ENCODE results near the gene SLC13A4.
"Not testable (repeated sequence)": the region's sequence is repeated elsewhere in the genome, so short reads cannot be mapped to it uniquely, and the experiment has no call there.

Gene SLC13A4

DNA sequence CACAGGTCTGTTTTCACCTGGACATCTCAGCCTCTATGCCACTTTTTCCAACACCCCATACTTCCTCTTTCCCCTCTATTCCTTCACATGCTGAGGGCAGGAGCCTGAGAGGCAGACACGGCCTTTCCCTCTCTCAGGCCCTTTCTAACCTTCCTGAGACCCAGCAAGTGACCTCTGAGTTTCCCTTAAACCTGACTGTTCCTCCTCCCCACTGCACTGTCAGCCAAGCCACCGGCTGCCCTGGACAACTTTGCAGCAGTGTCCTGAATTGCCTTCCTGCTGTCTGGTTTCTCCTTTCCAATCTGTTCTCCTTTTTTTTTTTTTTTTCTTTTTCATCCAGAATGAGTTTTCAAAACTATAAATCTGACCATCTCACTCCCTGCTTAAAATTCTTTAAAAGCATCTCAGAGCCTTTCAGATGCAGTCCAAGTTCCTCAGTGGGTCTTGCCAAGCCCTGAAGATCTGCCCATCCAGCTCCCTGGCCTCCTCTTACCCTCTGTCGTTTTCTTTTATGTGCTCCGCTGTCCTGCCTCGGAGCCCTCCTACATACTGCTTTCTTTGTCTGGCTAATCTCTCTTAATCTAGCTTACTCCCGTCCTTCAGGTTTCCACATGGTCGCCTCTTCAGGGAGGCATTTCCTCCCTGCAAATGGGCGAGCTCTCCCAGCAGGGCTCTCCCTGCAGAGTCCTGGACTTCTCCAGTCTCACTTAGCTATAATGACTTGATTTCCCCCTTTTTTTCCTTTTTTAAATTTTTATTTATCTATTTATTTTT is 30.5 kb downstream of the SLC13A4 start:
- DNase-seq (ENCODE audit: low read depth in 3 of 3), result no peak

DNA sequence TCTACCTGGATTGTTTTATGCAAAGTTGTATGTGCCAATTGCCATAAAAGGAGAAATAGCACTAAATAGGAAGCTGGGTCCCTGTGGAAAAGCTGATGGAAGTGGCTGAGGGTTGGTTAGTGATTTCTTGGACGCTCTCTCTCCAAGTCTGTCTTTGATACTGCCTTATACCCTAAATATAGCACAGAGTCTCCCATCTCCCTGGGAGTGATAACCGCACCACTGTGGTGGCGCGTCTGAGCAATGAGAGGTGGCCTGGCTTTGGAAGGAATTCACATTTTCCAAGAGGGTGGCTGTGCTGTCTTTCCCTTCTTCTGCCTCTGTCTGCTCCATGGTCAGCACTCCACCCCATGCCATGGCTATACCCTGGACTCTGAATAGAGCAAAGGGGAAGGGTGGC is 34.4 kb downstream of the SLC13A4 start:
- DNase-seq (ENCODE audit: low read depth in 3 of 3), result no peak

DNA sequence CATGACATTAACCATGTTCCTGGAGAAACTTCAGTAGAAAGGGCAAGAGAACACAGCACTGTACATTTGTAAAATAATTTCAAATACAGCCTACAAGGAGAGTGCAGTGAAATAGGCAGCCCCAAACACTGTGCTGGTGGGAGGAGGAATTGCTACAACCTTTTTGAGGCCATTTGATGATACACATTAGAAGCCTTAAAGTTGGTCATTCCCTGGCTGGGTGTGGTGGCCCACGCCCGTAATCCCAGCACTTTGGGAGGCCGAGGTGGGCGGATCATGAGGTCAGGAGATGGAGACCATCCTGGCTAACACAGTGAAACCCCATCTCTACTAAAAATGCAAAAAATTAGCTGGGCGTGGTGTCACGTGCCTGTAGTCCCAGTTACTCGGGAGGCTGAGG is 35.4 kb downstream of the SLC13A4 start:
- DNase-seq (ENCODE audit: low read depth in 3 of 3), result not testable (repeated sequence)

DNA sequence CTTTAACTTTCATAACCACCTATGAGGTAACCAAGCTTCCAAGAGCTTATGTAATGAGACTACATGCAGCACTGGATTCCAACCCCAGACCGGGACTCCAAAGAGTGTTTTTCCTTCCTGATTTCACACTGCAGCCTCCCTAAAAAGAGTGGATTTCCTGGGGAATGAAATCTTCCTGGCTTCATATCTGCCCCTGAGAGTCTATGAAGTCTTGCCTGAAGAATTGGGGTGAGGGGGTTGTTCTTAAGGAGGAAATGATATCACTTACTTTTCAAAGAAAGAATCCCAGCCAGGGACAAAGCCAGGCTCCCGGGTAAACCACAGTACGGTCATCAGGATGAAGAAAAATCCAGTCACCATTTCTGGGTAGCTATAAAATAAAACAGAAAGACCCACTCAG is 35.9 kb downstream of the SLC13A4 start:
- no peak for DNase-seq (ENCODE audit: low read depth in 3 of 3)

DNA sequence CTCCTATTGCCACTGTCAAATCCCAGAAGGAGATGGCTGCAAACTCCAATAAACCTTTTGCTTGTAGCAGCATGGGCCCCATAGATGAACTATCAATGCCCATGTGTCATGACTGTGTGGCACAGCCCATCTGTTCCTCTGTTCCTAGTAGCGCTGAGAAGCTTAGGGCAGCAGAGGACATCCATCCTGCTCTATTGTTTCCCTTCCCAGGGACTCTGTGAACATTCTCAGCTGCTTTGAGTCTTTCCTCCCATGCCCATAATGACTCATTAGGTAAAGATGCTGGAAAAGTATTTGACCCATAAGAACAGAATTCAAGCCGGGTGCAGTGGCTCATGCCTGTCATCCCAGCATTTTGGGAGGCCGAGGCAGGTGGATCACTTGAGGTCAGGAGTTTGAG is 37.4 kb downstream of the SLC13A4 start:
- DNase-seq (ENCODE audit: low read depth in 3 of 3), result no peak

DNA sequence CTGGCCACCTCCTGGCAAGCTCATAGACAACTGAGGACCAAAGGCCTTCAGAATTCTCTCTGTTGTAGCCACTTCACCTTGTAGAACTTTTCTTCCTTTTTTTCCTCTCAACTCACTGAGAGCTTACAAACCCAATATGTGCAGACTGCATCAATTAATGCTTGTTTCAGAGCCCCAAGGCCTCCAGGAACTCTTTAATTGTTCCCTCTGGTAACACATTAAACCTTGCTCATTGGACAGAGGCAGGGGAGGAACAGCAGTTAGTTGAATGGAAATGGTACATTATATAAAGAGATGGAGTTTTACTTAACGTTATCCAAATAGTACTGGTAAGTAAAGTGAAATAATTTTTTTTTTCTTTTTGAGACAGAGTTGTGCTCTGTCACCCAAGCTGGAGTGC is 40.5 kb downstream of the SLC13A4 start:
- no peak for DNase-seq (ENCODE audit: low read depth in 3 of 3)

DNA sequence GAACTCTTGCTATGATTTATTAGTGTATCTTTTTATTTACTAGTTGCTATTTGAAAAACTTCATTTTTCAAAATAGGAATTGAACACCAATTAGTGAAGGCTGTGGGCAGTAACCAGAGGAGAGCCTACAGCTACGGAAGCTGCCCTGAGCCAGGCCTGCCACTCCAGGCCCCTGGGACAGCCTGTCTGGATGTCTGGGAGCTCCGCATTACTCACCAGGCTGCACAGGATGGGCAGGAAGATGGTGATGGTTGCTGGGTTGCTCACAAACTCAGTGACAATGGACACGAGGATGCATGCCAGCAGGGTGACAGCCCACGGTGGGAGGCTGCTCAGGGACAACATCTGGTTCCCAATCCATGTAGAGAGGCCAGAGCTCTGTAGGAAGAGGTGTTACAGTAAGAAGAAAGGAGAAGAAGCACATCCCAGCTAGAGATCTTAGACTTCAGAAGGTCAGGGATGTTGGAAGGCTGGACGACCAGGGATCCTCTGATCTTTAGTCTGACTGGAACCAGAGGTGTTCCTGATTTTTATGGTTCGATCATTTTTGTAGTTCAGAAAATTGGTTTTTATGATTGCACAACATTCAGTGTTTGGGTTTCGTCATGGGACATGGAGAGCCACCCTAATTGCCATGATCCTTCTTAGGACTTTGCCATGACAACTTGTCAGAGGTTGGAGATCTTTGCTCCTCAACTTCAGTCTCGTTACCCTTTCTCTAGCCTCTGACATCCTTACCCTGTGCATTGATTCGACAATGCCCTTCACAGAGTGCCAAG is 42.5 kb downstream of the SLC13A4 start:
- no peak for DNase-seq (ENCODE audit: low read depth in 3 of 3)

DNA sequence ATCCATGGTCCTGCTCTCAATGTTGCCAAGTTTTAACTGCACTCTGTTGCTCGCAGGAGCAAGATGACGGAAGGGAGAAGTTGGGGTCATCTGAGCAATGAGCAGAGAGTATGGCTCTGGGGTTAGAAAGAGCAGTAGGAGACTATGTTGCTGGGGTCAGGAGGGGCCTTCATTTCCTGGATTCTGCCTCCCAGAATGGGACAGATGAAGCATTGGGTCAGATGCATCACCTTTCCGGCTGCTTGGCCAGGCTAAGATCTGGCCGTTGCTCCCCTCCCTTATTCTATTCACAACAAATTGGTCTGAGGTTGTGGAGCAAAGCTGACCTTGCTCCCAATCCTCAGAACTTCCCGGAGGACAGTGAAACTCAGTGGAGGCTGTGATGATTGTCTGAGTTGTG is 43.3 kb downstream of the SLC13A4 start:
- DNase-seq (ENCODE audit: low read depth in 3 of 3), result no peak

DNA sequence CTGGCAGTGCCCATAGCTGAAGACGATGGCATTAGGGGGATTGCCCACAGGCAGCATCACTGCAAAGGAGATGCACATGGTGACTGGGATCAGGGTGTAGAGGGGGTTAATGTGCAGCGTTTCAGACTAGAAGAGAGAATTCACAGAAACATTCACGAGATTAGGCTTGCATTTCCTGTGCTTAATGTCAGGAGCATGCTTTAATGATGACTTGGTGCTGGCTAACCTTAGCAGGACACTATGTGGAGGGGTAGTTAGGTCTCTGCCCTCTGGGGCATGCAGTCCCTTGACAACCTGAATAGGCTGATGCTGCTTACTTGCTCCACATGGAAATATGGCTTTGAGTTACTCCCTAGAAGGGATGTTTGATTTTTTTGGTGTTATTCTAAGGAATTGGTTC is 43.9 kb downstream of the SLC13A4 start:
- DNase-seq (ENCODE audit: low read depth in 3 of 3), result no peak

DNA sequence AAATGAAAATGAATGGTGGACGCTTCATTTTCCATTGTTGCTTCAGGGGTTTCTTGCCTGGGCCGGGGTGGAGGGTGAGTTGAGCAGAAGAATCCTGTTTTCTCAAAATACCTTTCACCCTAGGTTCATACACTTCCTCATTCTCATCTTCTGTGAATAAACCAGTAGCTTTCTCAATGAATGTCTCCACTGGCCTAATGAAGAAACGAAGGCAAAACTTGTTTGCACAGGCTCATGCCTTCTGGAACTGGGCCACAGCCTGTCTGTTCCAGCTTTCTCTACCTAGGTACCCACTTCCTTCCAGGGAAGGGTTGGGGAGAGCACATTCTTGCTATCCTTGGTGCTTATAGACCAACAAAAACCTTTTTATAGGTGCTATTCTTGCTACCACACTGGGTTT is 44.4 kb downstream of the SLC13A4 start:
- DNase-seq (ENCODE audit: low read depth in 3 of 3), result no peak

DNA sequence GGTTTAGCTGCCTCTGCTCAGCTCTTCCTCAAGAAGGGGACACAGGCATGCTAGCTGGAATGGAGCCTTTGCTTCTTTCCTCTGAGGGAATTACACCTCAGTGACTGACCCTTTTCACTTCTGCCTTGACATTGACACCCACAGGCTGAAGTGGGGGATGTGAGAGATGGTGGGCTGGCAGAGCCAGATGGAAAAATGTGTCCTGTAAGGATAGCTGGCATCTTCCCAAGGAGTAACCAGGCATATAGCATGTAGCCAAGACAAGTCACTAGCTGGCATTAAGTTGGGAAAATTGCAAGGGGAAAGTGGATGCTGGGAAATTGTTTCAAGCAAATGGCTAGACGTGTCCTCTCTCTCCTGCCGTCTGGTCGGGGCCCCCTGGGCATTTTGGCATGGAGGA is 45.8 kb downstream of the SLC13A4 start:
- no peak for DNase-seq (ENCODE audit: low read depth in 3 of 3)

DNA sequence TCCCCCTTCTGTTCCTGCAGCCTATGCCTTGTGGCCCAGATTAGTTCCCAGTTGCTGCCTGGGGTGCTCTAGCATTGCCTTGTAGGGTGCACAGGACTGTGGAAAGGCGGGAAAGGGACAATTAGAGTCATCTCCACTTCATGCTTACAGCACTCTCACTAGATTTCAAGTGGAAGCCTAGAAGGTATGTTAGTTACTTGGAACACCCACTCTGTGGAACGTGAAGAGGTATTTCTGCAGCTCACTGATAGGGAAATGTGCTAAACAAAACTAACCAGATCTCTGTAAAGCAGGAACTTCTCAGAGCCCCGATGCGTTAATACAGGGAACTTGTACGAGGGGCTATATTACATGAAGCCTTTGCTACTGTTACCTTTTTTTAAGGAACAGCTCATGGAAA is 46.2 kb downstream of the SLC13A4 start:
- no peak for DNase-seq (ENCODE audit: low read depth in 3 of 3)

DNA sequence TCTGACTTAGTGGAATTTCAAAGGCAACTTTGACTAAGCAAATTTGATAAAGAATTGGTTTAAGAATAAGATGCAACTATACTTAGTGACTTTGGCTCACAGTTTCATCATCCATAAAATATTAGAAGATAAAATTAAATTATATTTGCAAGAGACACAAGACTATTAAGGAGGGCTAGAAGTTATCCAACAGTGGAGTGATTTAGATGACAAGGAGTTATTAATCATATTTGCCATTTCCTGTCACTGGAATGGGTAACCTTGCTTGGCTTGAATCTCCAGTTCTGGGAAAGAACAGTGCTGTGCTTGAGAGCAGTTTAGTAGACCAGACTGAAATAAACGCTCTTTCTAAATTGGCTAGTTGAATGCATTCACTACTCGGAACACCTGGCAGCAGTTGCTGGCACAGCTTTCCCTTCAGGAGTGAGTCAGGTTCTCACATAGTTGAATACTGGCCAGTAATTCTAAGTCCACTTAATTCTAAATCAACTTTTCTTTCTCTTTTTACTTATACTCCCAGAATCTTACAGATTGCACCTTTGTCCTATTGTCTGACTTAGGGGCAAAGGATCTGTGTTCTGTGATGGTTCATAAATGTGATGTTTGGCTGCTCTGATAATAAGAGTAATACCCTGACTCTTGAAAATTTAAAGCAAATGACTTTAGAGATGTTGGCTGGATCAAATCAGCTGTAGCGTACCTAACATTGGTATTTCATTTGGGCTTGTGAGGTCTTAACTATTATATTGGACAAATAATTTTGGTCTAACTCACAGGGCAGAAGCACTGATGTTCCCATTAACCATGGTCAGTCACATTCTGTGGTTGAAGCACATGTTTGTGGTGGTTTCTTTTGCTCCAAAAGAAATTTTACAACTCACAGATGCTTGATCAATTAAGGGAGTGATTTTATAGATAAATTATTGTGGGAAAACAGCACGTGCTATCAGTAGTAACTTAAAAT is 49.1 kb downstream of the SLC13A4 start:
- no peak for DNase-seq (ENCODE audit: low read depth in 3 of 3)

DNA sequence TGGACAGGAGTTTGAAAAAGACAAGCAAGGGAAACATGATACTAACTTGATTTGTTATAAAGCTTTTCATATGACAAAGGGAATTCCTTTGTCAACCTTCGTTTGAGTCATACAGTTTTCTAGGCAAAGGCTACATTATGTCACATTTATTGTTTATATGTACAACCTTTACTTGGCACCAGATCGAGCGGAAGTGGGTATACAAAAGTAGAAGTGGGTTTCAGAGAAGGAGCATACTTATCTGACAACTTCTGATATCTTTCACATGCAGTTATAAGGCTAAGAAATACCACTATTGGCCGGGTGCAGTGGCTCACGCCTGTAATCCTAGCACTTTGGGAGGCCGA is 54.7 kb downstream of the SLC13A4 start:
- no peak for DNase-seq (ENCODE audit: low read depth in 3 of 3)

DNA sequence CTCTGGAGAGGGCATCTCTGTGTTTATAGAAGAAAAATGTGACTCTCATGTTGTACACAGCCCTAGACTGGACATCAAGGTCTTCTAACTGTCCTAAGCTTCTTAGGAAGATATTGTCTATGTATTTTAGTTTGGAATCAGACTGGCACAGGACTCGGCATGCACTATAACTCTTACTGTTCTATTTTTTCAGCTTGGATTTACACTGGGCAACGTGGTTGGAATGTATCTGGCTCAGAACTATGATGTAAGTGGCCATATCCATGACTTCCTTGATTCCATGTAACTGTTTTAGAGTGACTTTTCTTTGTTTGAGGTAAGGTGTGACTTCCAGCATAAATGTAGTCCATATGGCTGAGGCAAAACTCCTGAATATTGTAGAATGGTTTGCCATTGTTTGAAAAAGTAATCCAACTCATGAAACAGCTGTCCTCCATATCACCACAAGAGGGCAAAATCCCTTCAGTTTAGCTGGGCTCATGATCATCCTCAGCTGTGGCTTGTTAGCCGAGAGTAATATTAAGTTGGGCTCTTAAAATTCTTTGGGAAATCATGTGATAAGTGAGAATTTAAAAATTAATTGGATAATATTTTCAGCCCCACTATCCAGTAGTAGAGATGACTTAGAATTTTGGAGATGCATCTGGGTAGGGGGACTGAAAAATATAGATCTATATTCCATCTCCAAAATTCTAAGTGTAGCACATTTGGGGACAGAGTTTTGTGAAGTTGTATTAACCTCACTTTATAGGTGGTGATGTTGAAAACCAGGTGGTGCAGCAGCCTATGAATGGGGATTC is 55.2 kb downstream of the SLC13A4 start:
- no peak for DNase-seq (ENCODE audit: low read depth in 3 of 3)

DNA sequence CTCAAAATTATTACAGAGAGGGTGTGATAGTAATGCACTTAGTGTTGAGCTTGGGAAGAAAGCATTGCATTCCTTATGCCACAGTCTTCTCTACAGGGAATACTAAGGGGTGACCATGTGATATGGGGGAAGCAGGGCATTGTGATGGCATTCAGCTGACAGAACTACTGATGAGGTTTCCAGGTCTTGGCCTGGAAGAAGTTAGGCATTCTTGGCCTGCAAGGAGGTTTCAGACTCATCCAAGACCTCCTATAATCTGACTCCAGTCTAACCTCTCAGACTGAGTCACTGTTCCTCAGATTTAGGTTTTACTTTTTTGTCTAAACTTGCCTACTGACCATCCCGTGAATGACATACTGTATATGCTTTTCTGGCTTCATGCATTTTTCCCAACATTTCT is 57.8 kb downstream of the SLC13A4 start:
- no peak for DNase-seq (ENCODE audit: low read depth in 3 of 3)

DNA sequence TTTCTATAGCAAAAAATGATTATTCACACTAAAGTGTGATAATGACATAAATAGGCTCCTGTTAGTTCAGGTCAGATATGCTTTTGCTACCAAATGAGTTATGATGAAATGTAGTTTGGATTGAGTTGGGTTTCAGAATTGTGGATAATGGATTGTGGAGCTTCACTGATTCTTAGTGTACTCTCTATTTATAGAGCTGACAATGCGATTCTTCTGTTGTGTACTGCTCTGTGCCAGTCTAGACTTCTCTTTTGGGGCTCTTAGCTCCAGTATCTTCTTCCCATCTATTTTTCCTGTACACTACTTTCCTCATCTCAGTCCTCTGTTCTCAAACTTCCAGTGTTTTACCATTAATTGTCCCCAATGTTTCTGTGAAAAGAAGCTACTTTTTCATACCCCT is 58.2 kb downstream of the SLC13A4 start:
- no peak for DNase-seq (ENCODE audit: low read depth in 3 of 3)

DNA sequence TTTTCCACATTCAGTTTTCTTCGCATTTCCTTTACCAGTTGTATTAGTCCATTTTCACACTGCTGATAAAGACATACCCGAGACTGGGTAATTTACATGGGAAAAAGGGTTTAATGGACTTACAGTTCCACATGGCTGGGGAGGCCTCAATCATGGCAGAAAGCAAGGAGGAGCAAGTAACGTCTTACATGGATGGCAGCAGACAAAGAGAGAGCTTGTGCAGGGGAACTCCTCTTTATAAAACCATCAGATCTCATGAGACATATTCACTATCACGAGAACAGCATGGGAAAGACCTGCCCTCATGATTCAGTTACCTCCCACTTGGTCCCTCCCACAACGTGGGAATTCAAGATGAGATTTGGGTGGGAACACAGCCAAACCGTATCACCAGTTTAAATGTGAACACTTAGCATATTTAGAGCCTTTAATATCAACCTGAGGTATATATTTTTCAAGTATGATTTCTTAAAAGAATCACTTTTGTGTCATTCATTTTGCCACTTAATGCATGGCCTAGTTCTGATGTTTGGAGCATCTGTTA is 59.1 kb downstream of the SLC13A4 start:
- DNase-seq (ENCODE audit: low read depth in 3 of 3), result not testable (repeated sequence)

DNA sequence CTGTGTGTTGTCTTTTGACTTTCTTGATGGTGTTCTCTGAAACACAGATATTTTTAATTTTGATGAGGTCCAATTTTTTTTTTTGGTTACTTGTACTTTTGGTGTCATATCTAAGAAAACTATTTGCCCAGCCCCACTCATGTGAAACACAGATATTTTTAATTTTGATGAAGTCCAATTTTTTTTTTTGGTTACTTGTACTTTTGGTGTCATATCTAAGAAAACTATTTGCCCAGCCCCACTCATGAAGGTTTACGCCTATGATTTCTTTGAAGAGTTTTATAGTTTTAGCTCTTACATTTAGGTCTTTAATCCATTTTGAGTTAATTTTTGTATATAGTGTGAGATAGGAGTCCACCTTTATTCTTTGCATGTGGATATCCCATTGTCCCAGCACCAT is 60.4 kb downstream of the SLC13A4 start:
- DNase-seq (ENCODE audit: low read depth in 3 of 3), result not testable (repeated sequence)

DNA sequence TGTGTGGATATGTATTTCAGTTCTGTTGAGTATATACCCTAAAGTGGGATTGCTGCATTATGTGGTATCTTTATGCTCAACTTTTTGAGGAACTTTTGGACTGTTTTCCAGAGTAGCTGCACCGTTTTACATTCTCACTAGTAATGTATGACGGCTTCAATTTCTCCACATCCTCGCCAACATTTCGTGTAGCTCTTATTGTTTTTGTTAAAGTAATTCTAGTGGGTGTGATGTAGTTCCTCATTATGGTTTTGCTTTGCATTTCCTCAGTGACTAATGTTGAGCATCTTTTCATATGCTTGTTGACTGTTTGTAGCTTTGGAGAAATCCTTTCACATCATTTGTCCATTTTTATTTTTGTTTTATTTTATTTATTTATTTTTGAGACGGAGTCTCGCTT is 61.1 kb downstream of the SLC13A4 start:
- no peak for DNase-seq (ENCODE audit: low read depth in 3 of 3)

DNA sequence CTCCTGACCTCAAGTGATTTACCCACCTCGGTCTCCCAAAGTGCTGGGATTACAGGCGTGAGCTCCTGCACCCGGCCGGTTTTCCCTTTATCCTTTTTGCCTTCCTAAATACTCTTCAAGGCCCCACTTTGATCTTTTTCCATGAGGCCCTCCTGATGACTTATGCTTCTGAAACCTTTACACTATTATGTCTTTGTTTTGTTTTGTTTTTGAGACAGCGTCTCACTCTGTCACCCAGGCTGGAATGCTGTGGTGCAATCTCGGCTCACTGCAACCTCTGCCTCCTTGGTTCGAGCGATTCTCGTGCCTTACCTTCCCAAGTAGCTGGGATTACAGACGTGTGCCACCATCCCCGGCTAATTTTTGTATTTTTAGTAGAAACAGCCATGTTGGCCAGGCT is 61.8 kb downstream of the SLC13A4 start:
- DNase-seq (ENCODE audit: low read depth in 3 of 3), result no peak

All from stimulated activated CD4-positive, alpha-beta T cell treated with anti-CD3 and anti-CD28 coated beads, TNF-alpha, amount 100 ng/mL, for 48 hours (primary cell).